ENCODE results near the gene C1orf115.
A peak's percentile ranks its signal among the peaks of the same experiment; 100 is the strongest.
"Not testable (repeated sequence)": the region's sequence is repeated elsewhere in the genome, so short reads cannot be mapped to it uniquely, and the experiment has no call there.

C1orf115 gene

DNA sequence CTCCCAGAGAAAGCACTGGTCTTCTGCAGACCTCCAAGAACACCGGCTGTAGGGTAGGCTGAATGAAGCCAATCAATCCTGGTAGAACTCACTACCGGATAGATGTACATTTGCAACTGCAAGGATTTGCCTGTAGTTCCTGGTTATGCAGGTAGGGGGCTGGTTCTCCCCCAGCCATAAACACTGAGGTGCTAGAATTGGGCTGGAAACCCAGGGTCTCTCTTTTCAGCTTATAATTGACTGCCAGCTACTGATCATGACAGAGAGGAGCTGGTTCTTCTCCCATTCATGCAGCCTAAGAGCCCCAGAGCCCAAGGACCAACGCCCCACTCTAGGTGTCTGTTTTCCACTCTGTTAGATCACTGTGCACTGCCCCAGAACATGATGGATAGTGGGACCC, 36.5 kb downstream of the C1orf115 start:
- DNase-seq (ENCODE audit: low read depth in 2 of 2), result no peak

GRCh38 chr1:220727519-220727918, 37.4 kb downstream of the C1orf115 start:
- no peak for DNase-seq (ENCODE audit: low read depth in 2 of 2)

DNA sequence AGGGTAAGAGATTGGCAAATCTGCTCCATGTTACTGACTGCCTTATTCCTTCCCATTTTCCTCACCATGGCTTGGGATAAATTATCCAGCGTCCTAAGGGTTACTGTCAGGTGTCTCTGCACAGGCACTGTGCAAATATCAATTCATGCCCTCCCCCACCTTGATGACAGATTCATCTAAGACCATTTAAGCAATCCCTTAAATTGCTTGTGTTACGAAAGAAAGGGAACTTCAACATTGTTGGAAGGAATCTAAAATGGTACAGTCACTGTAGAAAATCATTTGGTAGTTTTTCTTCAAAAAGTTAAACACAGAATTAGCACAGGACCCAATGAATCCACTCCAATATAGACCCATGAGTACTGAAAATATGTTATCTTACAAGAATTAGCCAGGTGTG, 40.3 kb downstream of the C1orf115 start:
- no peak for DNase-seq (ENCODE audit: low read depth in 2 of 2)

DNA sequence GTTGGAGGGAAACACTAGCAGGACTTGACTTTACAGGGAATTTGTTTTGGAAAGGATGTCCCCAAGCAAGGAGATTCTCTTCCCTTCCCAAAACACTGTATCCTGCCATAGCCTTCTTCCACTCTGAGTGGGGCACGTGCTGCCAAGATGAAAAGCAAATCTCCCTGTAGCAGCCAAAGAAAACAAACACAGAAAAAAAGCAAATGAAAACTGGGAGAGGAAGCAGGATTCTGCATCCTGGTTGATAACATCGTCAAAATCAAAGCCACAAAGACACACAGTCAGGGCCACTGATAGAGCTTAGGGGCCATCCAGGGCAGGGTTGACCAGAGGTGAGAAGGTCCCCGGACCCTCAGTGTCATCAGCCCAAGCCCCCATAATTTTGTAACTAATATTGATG, 42.0 kb downstream of the C1orf115 start:
- DNase-seq (ENCODE audit: low read depth in 2 of 2), result no peak

DNA sequence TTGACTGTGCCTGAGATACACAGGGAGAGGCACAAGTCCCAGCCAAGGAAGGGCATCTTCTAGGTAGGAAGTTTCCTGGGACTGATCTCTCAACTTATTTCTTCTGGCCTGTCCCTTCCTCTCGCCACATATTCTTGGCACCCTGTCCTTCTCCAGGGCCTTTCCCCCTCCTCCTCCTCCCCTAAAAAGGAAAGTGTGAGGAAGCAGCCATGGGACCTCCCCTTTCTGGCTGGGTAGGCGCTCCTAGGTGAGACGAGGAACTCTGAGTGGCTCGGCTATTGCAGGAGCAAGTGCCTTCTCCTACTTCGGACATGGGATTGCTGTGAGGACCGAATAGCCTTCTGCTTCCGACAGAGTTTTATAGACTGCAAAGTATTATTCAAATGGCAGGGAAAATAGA, 42.5 kb downstream of the C1orf115 start:
- no peak for DNase-seq (ENCODE audit: low read depth in 2 of 2)

DNA sequence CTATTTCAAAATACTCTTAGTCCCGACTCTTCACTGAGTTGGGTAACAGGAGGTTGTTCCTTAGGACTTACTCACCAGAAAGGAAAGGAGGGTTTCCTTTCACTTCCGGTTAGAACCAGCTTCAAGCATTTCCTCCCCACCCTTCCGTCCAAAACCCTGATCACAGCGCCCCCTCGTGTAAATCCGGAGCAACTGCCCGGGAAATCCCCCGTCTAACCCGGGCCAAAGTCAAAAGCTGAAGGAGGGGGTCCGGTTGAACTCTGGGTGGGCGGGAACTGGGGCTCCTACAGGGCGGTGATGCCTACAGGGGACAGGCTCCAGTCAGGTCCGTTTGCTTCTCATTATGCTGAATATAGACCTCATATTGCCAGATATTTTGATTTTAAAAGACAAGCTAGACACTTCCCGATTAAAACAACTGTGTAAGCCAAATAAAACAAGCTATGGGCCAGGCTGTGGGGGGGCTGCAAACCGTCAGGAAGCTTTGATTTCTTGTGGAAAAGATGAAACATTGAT, 43.0 kb downstream of the C1orf115 start:
- peak; percentile 66 to 76 for DNase-seq (ENCODE audit: low read depth in 2 of 2)

GRCh38 chr1:220734571-220735326, 44.6 kb downstream of the C1orf115 start:
- no peak for DNase-seq (ENCODE audit: low read depth in 2 of 2)

- not testable (repeated sequence) for DNase-seq (ENCODE audit: low read depth in 2 of 2)
These were observed 46.1 kb downstream of the C1orf115 start for GRCh38 chr1:220736283-220736682.

DNA sequence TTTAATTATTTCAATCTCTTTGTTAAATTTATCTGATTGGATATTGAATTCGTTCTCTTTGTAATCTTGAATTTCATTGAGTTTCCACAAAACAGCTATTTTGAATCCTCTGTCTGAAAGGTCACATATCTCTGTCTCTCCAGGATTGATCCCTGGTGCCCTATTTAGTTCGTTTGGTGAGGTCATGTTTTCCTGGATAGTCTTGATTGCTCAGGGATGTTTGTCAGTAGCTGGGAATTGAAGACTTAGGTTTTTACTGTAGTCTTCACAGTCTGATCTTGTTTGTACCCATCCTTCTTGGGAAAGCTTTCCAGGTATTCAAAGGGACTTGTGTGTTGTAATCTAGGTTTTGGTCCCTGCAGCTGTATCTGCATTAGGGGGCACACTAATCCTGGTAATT, 51.2 kb downstream of the C1orf115 start:
- no peak for DNase-seq (ENCODE audit: low read depth in 2 of 2)

- DNase-seq (ENCODE audit: low read depth in 2 of 2), result no peak
These were observed 51.7 kb downstream of the C1orf115 start for GRCh38 chr1:220741825-220742224.

GRCh38 chr1:220742520-220742919, 52.4 kb downstream of the C1orf115 start:
- DNase-seq (ENCODE audit: low read depth in 2 of 2), result no peak

DNA sequence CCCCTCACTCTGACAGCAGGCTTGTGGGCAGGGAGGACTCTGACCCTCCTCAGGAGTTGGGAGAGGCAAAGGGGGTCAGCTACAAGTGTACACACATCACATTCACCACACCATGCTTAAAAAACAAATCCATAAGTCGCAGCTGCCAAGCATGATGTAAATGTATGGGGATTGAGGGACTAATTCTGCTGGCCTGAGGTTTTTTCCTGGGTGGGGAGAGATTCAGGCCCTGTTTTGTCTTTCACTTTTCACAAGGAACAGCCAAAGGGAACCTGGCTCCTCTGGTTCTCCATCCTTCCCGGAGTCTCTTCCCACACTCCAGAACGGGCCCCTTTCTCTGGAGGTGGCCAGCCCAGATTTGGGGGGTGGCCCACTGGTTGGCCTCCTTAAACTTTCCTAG, 56.7 kb downstream of the C1orf115 start:
- DNase-seq (ENCODE audit: low read depth in 2 of 2), result no peak

DNA sequence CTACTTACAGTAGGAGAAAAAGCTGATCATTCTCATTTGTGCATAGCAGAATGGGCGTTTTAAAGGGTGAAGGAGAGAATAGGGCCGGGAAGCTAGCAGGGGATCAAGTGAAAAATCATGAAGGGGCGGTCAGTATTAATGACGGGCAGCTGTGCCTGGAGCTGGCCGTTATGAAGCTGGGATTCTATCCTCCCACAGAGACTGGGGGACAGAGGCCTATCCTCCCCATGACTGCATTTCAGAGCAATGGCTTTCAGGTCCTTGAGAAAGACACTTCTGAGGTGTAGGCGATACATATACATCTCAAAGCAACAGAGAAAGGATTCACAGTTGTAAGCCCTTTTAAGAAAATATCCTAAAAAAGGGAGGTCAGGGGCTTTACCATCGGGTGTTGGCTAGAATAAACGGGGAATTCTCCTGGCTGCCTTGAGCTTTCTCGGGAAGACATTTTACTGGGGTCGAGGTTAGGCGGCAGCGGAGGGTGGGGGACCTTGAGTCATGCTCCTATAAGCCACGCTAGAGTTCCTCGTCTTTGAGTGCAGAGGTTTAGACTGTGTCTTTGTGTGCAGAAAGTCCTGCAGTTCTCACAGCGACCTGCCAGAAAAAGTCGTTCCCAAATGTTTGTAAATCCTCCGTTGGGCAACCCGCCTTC, 57.4 kb downstream of the C1orf115 start:
- no peak for DNase-seq (ENCODE audit: low read depth in 2 of 2)

DNA sequence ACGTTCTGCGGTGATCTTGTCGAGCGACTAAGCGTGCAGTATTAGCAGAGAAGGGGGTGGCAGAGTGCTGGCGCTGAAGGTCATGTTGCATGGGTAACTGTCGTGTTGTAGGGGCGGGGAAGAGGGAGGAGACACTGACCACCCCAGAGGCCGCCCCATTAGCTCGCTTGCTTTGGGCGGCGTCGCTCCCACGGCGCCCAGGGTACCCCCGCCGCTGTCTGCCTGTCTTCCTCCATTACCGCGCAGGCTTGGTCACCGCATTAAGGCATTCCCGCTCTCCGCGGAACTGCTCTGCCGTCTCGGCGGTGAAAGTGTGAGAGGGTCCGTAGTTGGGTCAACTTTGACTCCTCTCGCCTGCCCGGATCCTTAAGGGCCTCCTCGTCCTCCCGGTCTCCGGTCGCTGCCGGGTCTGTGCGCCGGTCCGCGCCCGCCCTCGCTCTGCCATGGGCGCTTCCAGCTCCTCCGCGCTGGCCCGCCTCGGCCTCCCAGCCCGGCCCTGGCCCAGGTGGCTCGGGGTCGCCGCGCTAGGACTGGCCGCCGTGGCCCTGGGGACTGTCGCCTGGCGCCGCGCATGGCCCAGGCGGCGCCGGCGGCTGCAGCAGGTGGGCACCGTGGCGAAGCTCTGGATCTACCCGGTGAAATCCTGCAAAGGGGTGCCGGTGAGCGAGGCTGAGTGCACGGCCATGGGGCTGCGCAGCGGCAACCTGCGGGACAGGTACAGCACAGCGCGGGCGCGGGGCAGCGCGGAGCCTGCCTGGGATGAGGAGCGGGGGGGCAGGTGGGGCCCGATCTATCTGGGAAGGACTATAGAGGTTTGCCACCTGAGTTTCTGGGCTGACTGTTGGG, 58.1 kb downstream of the C1orf115 start, which contains the start of gene MTARC2:
TSS of gene MTARC2 (plus strand) at position 234 of the 846 bp plus-strand sequence. CDS start at position 444, 210 bp downstream.
- no peak for DNase-seq (ENCODE audit: low read depth in 2 of 2)

All from stimulated activated CD4-positive, alpha-beta T cell treated with anti-CD3 and anti-CD28 coated beads, Interleukin-12 subunit alpha, Interleukin-12 subunit beta, amount 100 ng/mL, for 24 hours (primary cell).